A673 (cell line): ENCODE data around the gene MAT2A.

Experiments used
- EZH2 ChIP-seq: fragments of 200-600 bp; sonication (generic); IDR thresholded peaks from 2 replicates; pipeline ENCODE4 v1.6.1; 2017; ENCODE audit warnings: borderline replicate concordance, low read depth, mild to moderate bottlenecking, mixed read lengths, antibody characterized with exemption, low read length; ENCODE audit not compliant: poor library complexity, severe bottlenecking
- TF ChIP-seq, protein P1 (sequence below): fragments of 300-800, 200-600 bp; sonication (generic); conservative IDR thresholded peaks from 2 replicates; pipeline ENCODE4 v1.5.1; 2017; ENCODE audit warnings: low read depth, mild to moderate bottlenecking, antibody characterized with exemption, low read length, moderate library complexity, mixed read lengths

DNA sequence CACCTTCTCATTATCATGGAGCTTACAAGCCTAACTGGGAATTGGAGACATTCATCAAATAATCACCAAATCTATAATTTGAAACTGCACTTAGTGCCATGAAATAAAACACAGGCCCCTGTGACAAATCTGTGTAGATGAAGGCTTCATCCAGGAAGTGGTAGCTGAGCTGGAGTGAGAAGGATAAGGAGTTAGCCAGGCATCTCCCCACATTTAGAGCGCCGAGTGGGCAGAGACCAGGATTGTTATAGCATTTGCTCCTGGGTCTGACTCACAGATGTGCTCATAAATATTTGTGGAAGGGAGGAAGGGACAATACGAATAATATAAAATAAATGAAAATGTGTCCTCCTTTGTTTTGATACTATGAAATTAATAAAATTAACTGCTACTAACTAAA is 2.5 kb upstream of the MAT2A start:
- no peak for TF ChIP-seq EZH2
- TF ChIP-seq, protein P1, sequence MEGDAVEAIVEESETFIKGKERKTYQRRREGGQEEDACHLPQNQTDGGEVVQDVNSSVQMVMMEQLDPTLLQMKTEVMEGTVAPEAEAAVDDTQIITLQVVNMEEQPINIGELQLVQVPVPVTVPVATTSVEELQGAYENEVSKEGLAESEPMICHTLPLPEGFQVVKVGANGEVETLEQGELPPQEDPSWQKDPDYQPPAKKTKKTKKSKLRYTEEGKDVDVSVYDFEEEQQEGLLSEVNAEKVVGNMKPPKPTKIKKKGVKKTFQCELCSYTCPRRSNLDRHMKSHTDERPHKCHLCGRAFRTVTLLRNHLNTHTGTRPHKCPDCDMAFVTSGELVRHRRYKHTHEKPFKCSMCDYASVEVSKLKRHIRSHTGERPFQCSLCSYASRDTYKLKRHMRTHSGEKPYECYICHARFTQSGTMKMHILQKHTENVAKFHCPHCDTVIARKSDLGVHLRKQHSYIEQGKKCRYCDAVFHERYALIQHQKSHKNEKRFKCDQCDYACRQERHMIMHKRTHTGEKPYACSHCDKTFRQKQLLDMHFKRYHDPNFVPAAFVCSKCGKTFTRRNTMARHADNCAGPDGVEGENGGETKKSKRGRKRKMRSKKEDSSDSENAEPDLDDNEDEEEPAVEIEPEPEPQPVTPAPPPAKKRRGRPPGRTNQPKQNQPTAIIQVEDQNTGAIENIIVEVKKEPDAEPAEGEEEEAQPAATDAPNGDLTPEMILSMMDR: no peak
